HG03064 (cell line): ENCODE measurements around the gene GOLT1B.

ENCODE experiments used
- ATAC-seq: cut with Tn5 transposase; IDR thresholded peaks from one replicate; pipeline ENCODE4 v1.9.1; 2021; ENCODE audit warnings: low read depth; ENCODE audit not compliant: unreplicated experiment

Gene GOLT1B

GRCh38 chr12:21561158-21561557 lies 59.6 kb downstream of the GOLT1B start:
- ATAC-seq = no peak

GRCh38 chr12:21562859-21563258 lies 61.3 kb downstream of the GOLT1B start:
- no peak for ATAC-seq

GRCh38 chr12:21566223-21566906 lies 64.8 kb downstream of the GOLT1B start:
- no peak for ATAC-seq

GRCh38 chr12:21566907-21567394 lies 65.4 kb downstream of the GOLT1B start:
- no peak for ATAC-seq
